HG03135 (cell line): ENCODE data around the gene BTBD2.

ENCODE experiments used
- ATAC-seq: cut with Tn5 transposase; IDR thresholded peaks from one replicate; pipeline ENCODE4 v1.9.1; 2021; ENCODE audit warnings: mild to moderate bottlenecking, moderate library complexity; ENCODE audit not compliant: unreplicated experiment

Gene BTBD2

DNA sequence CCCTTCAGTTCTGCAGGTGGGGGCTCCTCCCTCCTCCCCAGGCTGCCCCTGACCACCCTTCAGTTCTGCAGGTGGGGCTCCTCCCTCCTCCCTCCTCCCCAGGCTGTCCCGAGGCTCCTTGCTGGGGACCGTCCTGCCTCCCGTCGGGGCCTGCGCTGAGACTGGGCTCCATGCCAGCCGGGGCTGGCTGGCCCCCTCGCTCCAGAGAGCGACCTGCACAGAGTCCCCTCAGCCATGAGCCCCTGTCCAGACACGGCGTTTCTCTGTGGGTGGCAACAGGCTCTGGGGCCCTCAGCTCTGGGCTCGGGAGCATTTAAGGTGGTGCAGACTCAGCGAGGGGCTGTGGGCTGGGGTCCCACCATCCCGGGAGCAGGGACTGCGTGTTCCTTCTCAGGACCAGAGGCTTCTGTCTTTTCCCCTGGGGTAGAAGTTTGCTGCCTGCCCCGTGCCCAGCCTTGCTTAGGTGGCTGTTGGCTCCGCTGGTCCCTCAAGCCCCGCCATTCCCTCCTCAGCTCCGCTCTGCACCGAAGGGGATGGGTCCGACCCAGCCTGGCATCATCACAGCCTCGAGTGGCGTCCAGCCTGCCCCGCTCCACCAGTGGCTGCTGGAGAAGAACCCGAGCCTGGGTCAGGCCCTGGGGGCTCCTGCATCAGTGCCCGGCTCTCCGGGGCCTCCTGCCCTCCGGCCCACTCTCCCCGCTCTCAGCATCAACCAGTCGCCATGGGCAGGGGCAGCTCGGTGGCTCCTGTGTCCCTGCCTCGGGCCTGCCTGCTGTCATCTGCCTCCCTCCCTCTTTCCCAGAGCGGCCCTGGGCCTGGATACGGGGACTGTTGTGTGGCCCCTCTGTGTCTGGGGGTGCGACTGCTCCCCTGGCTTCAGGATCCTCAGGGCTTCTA is 47.0 kb downstream of the BTBD2 start:
- no peak for ATAC-seq

DNA sequence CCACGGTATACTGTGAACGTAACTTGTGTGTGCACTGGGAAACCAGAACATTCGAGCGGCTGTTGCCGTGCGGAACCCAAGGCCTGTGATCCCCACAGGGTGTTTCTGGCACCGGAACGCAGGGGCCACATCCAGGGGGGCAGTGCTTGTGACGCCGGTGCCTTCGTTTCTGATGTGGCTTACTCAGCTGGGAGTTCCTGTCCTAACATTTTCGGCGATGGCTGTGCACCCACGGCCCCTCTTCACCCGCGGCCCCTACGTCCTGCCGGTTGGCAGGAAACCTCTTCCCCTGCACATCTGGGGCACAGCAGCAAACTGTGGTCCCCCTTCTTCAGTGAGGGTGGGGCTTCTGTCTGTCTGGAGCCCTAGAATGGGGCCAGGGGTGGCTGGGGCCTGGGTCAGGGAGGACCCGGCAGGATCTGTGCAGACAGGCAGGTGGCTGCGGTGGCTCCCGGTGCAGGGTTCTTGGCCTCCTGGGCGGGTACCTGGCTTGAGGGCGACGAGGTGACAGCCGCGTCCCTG is 48.4 kb downstream of the BTBD2 start:
- ATAC-seq, result no peak

DNA sequence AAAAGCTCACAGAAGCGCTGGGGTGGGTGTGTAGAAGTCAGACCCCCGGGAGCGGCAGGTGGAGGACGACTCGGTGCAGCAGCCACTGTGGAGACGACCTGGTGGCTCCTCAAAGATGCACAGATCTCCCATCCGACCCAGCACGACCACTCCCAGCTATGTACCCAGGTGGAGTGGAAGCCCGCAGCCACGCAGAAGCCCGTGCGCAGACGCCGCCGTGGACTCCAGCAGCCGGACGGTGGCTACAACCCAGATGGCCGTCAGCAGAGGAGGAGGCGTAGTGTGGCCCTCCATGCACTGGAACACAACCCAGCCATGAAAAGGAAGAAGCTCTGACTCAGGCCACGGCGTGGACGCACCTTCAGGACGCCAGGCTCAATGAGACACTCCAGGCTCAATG is 52.8 kb downstream of the BTBD2 start:
- ATAC-seq, result no peak

DNA sequence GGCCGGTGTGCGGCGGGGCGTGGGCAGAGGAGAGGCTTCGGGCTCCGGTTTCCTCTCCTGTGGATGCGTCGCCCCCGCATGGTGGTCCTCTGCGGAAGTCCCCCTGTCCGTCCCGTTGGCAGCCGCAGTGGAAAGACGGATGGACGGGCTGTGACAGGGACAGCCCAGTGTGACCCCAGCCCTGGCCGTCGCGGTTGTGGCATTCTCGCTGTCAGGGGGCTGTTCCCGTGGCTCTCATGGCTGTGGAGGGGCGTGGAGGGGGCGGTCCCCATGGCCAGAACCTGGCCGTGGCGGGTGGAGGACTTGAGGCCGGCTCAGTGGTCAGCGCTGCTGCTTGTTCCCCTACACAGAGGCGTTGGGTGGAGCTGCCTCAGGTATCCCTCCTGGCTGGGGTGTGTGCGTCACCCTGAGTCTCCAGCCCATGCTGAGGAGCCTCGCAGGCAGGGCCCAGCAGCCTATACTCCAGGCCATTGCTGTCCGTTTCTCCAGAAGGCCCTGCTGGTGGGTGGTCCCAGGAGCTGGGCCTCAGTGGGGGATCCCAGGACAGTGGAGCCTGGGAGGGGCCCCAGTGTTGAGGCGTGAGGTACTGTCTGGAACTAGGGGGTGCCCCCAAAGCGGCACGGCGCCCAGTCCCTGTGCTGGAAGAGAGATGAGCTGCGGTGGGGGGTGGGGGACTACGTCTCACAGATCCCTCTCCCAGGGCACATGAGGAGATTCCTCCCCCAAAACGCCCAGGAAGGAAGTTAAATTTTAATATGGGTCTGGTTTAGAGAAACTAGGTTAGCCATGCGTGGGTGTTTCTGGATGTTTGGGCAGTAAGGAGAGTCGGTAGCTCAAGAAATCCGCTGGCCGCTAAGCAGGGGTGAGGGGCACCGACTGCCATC is 54.3 kb downstream of the BTBD2 start:
- no peak for ATAC-seq

DNA sequence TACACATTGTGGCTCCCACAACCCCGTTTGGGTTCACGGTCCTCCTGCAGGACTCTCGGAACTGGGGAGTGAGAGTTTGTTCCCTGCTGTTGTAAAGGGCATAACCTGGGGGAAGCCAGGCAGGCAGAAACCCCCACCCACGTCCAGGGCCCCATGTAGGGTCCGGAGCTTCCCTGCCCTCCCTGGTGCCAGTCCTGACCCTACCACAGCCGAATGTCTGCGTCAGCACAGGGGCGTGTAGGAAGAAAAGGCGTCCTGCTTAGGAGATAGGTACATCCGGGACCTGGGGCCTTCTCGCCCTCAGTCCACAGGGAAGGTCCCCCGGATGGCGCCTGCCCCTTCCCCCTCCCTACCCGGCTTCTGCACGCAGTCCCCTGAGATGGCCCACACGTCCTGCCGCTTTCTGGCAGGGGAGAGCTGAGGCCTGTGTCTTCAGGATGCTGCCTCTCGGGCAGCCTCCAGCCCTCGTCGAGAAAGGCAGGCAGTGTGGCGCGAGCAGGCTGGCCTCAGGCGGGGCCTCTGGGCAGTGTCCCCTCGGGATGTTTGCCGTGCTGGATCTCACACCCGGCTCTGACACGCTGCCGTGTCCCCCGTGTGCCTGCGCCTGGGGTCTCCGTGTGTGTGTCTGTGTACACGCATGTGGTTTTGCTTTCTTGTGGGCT is 55.5 kb downstream of the BTBD2 start:
- no peak for ATAC-seq

DNA sequence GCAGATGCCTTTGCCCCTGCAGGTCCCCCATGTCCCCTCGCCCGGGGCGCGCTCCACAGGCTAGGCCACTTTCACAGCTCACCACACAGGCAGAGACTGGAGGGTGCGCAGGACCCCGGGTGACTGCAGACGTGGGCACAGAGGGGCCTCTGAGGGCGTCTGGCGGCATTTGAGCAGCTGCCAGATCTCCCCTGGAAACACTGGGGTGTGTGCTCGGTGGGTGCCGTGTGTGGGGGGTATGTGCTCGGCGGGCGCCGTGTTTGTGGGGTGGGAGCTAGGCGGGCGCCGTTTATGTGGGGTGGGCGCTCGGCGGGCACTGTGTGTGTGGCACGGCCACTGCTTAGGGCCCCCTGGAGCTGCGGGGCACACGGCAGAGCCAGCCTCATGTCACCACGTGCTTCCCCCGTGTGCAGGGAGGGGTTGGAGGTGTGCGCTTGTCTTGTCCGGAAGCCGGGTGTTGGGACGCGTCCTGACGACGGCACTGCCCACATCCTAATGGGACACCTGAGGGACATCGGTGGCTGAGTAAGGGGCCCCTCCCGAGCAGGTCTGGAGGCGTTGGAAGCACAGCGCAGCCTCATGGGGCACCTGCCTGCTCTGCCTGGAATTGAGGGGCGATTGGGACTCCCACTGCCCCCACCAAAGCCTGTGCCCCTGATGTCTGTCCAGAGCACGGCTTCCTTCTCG is 57.8 kb downstream of the BTBD2 start:
- ATAC-seq, result no peak

DNA sequence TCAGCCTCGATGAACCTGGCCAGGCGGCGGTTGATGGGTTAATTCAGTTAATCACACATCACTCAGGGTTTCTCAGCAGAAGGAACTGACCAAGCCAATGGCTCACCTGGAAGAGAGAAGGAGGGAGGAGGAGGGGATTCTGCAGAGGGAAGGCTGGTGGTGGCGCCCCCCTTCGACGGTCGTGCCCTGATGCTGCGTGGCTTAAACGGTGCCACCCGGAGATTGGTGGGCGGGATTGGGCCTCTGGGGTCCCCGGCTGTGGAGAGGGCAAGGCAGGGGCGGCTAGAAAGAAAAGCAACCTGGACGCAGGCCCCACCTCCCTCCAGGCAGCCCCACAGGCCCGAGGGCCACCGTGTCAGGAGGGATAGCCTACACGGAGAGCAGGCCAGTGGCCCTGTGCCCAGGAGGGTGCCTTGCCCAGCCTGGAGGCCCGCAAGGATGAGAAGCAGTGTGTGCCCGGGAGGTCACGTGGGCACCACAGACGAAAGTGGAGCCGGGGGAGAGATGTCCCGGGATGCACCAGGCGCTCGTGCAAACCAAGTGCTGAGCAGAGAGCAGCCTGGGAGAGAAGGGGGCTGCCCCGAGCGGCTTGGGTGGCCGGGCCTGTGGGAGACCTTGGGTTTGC is 58.5 kb downstream of the BTBD2 start:
- no peak for ATAC-seq

DNA sequence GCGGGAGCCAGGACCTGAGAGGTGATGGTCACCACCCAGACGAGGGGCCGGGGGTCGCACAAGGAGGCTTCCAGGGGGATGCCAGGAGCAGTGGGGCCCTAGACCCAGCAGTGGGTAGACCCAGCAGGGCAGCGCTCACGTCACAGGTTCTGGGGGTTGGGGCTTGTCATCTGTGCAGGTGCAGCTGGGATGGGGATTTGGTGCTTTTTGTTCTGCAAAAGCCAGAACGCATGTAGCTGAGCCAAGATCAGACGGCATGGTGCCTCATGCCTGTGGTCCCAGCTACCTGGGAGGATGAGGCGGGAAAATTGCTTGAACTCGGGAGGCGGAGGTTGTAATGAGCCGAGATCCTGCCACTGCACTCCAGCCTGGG is 59.4 kb downstream of the BTBD2 start:
- ATAC-seq, result no peak

DNA sequence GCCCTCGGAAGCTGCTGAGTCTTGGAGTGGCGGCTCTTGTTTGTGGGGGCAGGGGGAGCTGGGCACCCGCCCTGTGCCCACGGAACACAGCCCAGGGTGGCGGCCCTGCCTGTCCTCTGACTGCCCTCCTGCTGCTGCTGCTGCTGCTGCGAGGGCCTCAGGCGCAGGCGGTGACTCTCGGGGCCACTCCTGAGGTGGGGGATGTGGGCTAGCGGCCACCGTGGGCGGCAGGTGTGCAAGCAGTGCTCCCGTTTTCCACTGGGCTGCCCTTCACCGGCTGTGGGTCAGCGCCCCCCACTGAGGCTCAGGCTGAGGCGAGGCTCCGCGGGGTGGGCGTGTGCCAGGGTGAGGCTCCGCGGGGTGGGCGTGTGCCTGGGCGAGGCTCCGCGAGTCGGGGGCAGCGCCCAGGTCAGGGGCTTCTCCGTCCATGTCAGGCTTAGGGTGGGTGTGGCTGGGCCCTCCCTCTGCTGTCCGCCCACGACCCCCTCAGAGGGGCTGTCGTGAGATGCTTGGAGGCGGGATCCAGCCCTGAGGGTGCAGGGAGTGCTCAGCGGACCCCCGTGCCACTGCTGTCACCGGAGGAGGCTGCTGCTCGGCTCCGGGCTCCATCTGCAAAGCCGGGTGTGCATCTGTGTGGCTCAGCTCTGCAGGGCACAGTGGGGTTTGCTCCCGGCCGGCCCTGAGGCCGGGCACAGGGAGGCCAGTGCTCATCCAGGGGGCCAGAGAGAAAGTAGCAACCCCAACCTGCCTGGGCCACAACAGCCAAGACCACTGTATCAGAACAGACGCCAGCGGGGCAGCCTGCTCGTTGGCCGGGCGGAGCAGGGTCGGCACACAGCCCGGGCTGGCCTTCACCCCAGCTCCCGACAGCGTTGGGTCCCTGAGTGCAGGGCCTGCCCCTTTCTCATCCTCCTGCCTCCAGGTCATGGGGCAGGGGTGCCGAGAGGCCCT is 60.1 kb downstream of the BTBD2 start:
- no peak for ATAC-seq

DNA sequence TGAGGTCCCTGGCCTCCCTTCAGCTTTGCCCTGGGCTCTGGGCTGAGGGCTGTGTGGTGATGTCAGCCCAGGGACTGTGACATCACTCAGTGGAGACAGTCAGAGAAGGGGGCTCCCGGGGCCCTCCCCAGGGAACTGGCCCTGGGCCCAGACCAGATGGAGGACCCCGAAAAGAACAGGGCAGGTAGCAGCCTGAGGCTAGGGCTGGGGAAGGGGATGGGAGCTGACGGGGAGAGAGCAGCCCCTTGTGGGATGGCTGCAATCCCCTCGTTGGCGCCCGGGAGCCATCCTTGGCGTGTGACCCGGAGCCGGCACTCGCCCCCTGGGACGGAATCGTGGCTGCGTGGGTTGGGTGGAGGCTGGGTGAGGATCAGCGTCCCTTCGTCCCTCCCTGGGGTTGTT is 61.0 kb downstream of the BTBD2 start:
- no peak for ATAC-seq

DNA sequence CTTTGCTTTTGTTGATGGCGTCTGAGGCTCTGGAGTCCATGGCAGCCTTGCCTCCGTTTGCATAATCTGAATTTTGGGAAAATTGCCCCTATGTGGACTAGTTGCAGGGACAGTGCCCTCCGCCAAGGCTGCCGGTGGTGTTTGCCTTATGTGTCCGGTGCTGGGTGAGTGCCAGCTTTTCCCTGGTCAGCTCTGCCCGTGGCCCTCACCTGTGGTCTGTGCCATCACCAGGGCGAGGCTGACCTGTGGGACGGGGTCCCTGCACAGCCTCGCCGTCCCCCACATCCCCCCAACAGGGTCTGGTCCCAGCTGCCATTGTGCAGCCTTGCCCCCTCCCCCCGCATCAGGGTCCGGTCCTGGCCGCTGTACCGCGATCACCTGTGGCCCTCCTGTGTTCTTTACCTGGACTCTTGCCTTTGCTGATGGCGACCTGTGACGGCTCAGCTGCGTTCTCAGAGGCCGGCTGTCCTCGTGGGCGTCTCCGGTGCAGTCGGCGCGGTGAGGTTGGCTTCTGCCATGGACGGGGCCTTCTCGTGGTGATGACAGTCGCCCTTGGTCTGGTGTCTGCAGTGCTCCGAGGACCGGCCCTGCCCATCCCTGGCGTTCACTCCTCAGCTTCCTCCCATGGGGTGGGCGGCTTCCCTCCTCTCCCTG is 61.9 kb downstream of the BTBD2 start:
- no peak for ATAC-seq

DNA sequence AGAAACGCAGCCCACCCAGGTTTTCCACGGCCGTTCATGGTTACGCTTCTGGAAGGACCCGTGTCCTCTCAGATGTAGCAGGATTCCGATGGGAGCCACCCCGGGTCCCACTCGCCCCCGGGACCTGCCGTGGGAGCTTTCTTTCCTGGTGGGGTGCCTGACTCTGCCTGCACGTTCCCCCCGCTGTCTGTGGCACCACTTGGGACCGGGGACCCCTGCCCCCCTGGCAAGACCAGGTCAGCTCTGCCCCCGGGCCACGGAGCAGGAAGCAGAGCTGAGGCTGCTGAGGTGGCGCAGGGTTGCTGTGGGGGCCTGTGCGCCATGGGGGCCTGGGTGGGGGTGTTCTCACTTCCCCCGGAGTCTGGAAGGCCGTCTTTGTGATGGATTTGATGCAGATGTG is 62.5 kb downstream of the BTBD2 start:
- ATAC-seq, result no peak

DNA sequence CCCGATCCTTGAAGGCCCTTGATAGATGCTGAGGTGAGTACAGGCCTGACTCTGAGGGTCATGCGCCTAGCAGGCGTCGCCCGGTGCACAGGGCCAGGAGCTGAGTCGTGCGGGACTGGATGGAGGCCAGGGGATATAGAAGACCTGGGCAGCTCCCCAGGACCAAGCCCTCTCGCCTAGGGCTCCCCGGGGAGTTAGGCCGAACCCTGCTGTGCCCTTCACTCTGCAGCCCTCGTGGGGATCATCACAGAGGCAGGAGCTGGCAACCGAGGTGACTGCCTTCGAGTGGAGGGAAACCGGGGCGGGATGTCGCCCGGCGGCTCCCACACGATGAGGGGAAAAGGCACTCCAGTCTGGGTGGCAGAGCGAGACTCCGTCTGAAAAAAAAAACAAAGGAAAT is 62.9 kb downstream of the BTBD2 start:
- no peak for ATAC-seq

DNA sequence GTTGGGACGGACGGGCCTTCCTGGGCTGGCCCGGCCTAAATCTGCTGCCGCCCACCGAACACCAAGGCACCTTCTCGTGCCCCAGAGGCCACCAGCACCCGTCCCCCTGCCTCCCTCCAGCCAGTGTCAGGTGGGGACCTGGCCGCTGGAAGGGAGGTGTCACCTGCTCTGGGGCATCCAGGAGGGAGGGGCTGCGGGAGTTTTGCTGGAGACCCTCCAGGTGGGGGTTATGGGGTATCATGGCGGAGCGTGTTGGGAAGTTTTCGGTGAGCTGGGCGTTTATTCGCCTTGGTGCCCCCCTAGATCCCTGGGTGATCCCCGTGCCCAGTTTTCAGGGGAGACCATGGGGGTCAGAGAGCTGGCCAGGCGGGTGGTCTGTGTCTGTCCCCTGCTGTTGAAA is 64.9 kb downstream of the BTBD2 start:
- no peak for ATAC-seq

DNA sequence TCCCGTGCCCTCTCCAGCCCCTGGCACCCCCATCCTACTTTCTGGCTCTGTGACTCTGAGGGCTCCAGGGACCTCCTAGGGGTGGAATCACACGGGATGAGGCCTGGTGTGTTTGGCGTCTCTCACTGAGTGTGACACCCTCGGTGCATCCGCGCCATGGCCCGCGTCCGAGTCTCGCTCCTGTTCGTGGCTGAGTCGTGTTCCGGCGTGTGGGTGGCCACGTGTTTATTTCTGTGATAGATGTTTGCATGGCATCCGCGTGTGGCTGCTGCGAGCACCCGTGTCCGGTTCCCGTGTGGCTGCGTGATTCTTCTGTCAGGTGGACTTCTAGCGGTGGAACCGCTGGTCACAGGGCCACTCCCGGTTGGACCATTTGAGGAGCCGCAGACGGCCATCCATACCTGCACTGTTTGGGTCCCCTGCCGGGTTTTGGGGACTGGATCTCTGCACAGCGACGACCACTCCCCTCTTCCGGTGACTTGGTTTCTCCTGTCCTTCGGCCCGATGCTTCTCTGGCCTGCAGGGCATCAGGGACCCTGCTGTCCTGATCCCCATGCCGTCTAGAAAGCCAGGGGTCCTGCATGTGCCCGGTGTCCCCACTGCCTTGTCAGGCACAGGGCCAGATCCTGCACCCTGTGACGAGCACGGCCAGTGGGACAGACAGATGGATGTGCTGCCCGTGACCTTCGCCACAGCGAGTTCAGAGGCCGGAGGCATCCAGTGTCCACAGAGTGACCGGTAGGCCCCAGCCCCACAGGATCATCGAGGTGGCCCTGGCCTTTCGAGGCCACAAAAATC is 66.0 kb downstream of the BTBD2 start:
- ATAC-seq, result no peak

DNA sequence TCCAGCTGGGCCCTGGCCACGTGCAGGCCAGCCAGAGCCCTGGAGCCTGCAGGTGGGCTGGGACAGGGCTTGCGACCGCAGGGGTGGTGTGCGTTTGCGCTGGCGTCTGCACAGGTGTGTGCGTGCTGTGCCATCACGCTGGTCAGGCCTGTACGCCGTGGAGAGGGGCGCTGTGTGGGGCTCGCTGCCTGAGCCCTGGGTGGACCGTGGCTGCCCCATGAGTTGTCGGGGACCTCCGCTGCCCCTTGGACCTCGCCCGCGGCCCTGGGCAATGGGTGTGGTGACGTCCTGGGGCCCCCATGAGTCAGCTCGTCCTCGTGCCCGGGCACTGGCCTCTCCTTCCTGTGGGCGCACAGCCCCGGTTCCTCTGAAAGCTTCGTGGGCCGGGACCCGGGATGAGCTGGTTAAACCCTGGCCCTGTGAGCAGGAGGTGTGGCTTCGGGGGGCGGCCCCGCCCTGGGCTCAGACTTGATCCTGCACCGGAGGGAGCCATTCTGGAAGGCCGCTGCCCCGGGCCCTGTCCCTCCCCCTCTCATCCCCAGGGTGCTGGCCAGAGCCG is 67.8 kb downstream of the BTBD2 start:
- no peak for ATAC-seq

DNA sequence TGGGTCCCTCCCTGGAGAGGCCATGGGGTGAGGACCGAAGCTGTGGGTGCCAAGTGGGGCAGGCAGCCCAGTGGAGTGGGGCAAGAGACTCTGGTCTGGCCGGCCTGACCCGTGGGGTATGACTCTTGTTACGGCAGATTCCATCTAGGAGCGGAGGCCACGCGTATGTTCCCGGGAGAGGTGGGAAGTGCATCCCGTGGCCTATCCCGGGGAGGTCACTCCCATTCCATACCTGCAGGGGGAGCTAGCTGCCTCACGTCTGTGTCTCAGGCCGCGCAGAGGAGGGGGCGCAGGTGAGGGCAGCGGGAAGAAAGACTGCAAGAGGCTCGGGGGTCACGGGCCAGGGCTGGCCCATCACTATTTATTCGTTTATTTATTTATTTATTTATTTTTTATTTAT is 69.6 kb downstream of the BTBD2 start:
- ATAC-seq, result no peak
